ENCODE results near the gene NUCKS1. TPM values are rescaled to one million over a fixed set of nuclear protein-coding genes. Genes with fewer than 3 reads are reported as not detected.

Gene NUCKS1
- total and polyA plus RNA-seq, 2 donors from 2014 or later: 101 to 182 TPM

- H3K9ac ChIP-seq (ENCODE audit: low read length in 3 of 3): no peak overlapping the region
- H3K27me3 ChIP-seq (ENCODE audit: control insufficient read depth, insufficient read depth, low read length): no peaks in the 10 kb centered on the region
- H3K9me3 ChIP-seq (ENCODE audit: control insufficient read depth in 2 of 3, insufficient read depth in 1 of 3, low read length in 3 of 3): no peaks in the 10 kb centered on the region
- no peak for FAIRE-seq
- intact Hi-C loops (cut with DNase I): loop anchor here (10.0 kb wide), 1 partner anchor 47 kb away; no protein-coding TSS in a partner anchor
- no peak overlapping the region for H3K4me3 ChIP-seq (ENCODE audit: low read length in 3 of 3)
- H3K27ac ChIP-seq (ENCODE audit: low read depth in 2 of 2, low read length in 2 of 2): no peak overlapping the region
- no peaks in the 10 kb centered on the region for H3K36me3 ChIP-seq (ENCODE audit: control insufficient read depth in 2 of 3, insufficient read depth in 3 of 3, low read length in 3 of 3)
- H3K4me1 ChIP-seq (ENCODE audit: control insufficient read depth in 2 of 3, insufficient read depth in 2 of 3, low read depth in 1 of 3, low read length in 3 of 3): peaks cover 2 to 41% (median 19%) of the 10 kb centered on the region in 3 donors
- no peak for TF ChIP-seq CTCF (IDR thresholded peaks at IDR 0.05; ENCODE audit: borderline replicate concordance, extremely low read depth, insufficient read depth)
- peak in 1 of 5 donors; percentile 44 for DNase-seq
Measured at GRCh38 chr1:205667909-205668643, 81.9 kb downstream of the NUCKS1 start.

GRCh38 chr1:205666372-205667166 lies 83.4 kb downstream of the NUCKS1 start:
- H3K27ac ChIP-seq (ENCODE audit: low read depth in 2 of 2, low read length in 2 of 2): no peak overlapping the region
- no peak overlapping the region for H3K9ac ChIP-seq (ENCODE audit: low read length in 3 of 3)
- peaks cover 0 to 28% (median 6%) of the 10 kb centered on the region in 3 donors for H3K4me1 ChIP-seq (ENCODE audit: control insufficient read depth in 2 of 3, insufficient read depth in 2 of 3, low read depth in 1 of 3, low read length in 3 of 3)
- FAIRE-seq: no peak
- no peak for TF ChIP-seq CTCF (IDR thresholded peaks at IDR 0.05; ENCODE audit: borderline replicate concordance, extremely low read depth, insufficient read depth)
- intact Hi-C loops (cut with DNase I): loop anchor here (10.0 kb wide), 1 partner anchor 48 kb away; no protein-coding TSS in a partner anchor
- no peaks in the 10 kb centered on the region for H3K9me3 ChIP-seq (ENCODE audit: control insufficient read depth in 2 of 3, insufficient read depth in 1 of 3, low read length in 3 of 3)
- no peaks in the 10 kb centered on the region for H3K27me3 ChIP-seq (ENCODE audit: control insufficient read depth, insufficient read depth, low read length)
- H3K4me3 ChIP-seq (ENCODE audit: low read length in 3 of 3): no peak overlapping the region
- DNase-seq: peak in 1 of 5 donors; percentile 28
- no peaks in the 10 kb centered on the region for H3K36me3 ChIP-seq (ENCODE audit: control insufficient read depth in 2 of 3, insufficient read depth in 3 of 3, low read length in 3 of 3)

- H3K36me3 ChIP-seq (ENCODE audit: control insufficient read depth in 2 of 3, insufficient read depth in 3 of 3, low read length in 3 of 3): no peaks in the 10 kb centered on the region
- H3K4me3 ChIP-seq (ENCODE audit: low read length in 3 of 3): no peak overlapping the region
- peaks cover 0 to 22% (median 5%) of the 10 kb centered on the region in 3 donors for H3K4me1 ChIP-seq (ENCODE audit: control insufficient read depth in 2 of 3, insufficient read depth in 2 of 3, low read depth in 1 of 3, low read length in 3 of 3)
- H3K27me3 ChIP-seq (ENCODE audit: control insufficient read depth, insufficient read depth, low read length): no peaks in the 10 kb centered on the region
- H3K9me3 ChIP-seq (ENCODE audit: control insufficient read depth in 2 of 3, insufficient read depth in 1 of 3, low read length in 3 of 3): no peaks in the 10 kb centered on the region
- no peak for FAIRE-seq
- TF ChIP-seq CTCF (IDR thresholded peaks at IDR 0.05; ENCODE audit: borderline replicate concordance, extremely low read depth, insufficient read depth): no peak
- no peak overlapping the region for H3K9ac ChIP-seq (ENCODE audit: low read length in 3 of 3)
- H3K27ac ChIP-seq (ENCODE audit: low read depth in 2 of 2, low read length in 2 of 2): no peak overlapping the region
- intact Hi-C loops (cut with DNase I): loop anchor here (10.0 kb wide), 1 partner anchor 49 kb away; no protein-coding TSS in a partner anchor
- DNase-seq: peak in 3 of 5 donors; percentile 43 to 76 (median 47)
Measured at GRCh38 chr1:205665201-205666045, 84.6 kb downstream of the NUCKS1 start.
